Medulla oblongata (tissue), 1 donor: ENCODE results near the gene SERPINA10.

Source experiments
- DNase-seq: peaks from one replicate; pipeline ENCODE4 v3.0.0-alpha.2; 2015; ENCODE audit errors: extremely low spot score

Gene SERPINA10, protein sequence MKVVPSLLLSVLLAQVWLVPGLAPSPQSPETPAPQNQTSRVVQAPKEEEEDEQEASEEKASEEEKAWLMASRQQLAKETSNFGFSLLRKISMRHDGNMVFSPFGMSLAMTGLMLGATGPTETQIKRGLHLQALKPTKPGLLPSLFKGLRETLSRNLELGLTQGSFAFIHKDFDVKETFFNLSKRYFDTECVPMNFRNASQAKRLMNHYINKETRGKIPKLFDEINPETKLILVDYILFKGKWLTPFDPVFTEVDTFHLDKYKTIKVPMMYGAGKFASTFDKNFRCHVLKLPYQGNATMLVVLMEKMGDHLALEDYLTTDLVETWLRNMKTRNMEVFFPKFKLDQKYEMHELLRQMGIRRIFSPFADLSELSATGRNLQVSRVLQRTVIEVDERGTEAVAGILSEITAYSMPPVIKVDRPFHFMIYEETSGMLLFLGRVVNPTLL

DNA sequence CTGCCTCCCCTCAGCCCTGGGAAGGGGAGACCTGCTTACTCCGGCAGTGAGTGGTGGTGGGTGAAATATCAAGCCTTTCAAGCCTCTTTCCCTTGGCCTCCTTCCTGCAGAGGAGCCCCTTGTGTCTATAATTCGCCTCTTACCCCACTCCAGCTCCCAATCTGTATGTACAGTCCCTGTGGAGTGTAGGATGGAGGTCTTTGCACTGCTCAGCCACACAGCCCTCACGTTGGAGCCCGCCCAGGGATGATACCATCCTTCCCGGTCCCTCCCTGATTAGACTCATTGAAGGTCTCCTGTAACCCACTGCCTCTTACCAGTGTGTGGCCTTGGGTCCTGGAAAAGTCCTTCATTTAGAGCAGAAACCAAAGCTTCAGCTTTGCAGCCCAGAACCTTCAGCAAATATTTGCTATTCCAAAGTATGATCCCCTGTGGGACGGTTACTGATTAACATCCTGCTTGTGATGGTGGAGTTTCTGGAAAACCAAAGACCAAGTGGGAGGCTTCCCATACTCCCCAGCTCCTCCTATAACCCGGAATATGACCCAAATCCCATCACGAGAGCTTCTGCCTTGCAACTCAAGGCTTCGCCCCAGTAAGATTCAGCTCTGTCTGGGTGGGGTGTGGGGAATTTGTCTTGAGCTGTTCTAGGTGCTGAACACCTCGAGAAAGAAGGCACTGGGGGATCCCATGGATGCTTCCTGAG lies at the start of gene SERPINA10:
SERPINA10 (minus strand) TSS at position 397 of the 706 bp plus-strand sequence. CDS start 2,675 bp downstream, outside the sequence.
- no peak for DNase-seq

DNA sequence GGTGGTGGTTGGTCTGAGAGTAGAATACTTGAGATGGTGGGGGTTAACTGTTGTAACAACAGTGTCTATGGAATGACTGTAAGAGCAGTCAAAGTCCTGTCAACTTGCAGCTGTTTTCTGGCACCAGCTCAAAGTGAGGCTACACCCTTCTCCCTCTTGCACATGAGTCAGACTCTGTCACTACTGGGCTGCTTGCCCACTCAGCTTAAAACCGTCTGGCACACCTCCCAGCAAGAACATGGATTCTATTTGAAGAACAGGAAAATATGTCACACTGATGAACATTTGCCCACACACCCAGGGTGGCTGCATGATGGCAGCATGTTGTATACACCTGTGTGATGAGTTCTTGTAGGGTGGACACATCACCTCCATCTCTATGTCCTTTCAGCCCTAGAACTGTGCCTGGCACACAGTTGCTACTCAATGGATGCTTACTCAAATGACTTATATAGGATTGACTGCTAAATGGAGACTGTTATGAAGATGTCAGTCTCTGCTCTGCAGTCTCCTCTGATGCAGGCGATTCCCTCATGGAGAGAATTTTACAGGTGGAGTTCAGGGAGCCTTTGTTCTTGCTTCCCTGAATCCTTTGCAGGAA lies 49.4 kb upstream of the SERPINA10 start:
- DNase-seq = no peak

DNA sequence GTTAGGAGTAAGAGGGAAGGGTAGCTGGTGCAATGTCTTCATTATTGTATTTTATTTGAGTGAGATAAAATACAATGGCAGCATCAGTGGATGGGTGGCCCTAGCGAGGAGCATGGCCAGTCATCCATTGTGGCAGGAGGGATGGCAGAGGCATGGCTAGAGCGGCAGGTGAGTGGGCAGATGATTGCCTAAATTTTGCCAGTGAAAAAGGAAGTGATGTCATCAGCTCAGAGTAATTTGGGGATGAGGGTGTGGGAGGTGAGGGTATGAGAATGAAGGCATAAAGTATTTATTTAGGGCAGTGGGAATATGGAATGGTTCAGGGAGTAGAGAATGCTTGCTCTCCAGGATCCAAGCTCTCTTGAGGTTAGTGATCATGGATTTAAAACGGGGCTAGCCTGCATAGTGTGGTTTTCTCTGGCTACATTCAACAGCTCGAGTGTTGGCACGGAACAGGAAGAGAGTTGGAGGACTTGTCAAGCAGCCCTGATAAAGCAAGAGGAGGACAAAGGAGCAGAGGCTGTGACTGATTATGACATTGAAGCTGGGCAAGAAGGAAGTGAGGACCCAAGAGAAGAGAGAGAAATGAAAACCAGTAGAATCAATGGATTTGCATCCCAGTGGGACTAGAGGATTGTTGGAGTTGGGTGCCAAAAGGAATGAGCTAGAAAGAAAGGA lies 48.7 kb upstream of the SERPINA10 start:
- no peak for DNase-seq

DNA sequence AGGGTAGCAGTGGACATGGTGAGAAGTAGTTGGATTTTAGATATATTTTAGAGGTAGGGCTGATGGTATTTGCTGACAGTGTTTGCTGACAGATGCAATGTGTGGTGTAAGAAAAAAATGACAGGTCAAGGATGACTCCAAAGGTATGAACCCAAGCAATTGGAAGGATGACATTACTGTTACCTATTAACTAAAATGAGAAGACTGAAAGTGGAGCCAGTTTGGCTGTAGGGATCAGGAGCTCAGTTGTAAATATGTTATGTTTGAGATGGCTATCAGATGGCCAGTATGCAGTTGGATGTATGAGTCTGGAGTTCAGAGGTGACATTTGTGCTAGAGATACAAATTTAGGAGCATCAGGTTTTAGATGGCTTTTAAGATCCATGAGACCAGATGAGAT lies 47.5 kb upstream of the SERPINA10 start:
- no peak for DNase-seq

DNA sequence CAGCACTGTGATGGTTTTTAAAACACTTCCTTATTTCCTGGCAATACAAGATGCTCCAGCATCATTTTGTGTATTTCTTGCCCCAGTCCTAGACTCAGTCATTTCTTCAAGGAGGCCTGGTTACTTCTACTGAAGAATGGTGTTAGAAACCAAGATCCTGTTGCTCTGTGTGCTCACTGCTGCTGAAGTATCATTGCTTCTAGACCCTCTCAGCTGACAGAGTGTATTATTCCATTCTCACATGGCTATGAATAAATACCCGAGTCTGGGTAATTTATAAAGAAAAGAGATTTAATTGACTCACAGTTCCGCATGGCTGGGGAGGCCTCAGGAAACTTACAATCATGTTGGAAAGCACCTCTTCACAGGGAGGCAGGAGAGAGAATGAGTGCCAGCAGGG lies 45.0 kb upstream of the SERPINA10 start:
- no peak for DNase-seq

DNA sequence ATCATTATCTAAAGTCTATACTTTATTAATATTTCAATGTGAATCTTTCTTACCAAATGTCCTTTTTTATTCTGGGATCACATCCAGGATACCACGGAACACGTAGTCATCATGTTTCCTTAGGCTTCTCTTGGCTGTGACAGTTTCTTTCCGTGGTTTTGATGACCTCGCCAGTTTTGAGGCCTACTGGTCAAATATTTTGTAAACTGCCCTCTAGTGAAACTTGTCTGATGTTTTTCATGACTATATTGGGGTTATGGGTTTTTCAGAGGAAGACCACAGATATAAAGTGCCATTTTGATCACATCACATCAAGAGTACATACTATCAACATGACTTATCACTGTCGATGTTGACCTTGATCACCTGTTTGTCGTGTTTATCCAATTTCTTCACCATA lies 44.2 kb upstream of the SERPINA10 start:
- no peak for DNase-seq

DNA sequence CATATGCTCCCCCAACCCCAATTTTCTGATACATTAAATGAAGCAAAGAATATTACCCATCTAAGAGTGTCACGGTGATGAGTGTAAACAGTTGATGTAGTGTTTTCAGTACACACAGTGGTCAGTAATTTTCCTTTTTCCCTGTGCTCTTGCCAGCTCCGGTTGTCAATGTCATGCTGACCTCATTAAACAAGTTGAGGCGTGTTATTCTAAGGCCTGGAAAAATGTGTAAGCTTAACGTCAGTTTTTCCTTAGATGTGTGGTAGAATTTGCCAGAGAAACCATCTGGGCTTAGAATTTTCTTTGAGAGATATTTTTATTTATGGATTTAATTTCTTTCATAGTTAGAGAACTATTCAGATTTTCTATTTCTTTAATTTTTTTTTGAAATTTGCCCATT lies 41.8 kb upstream of the SERPINA10 start:
- no peak for DNase-seq

DNA sequence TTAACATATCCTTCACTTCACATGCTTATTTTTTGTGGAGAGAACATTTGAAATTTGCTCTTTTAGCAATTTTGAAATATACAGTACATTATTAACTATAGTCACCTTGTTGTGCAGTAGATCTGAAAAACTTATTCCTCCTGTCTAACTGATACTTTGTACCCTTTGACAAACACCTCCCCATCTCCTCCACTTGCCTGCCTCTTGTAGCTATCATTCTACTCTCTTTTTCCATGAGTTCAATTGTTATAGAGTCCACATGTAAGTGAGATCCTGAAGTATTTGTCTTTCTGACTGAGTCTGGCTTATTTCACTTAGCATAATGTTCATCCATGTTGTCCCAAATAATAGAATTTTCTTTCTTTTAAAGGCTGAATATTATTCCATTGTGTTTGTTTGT lies 39.5 kb upstream of the SERPINA10 start:
- no peak for DNase-seq

DNA sequence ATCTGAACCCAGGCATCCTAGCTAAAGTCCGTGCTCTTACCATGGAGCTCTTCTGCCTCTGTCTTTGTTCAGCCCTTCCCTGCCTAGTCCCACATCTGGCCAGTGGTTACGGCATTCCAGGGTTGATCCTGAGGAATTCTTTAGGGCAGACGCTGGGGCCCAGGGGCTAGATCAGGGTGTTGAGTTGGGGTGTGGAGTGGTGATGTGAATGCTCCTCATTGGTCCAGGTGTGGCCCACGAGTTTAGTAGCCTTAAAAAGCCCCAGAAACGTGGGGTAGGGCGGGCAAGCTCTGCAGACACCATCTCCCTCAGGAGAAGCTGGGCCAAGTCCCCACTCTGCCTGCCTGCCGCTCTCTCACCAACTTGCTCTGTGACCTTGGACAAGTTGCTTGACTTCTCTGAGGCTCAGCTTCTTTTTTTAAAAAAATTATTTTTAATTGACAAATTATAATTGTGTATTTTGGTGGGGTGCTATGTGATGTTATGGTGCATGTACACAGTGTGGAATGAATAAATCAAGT lies 39.1 kb upstream of the SERPINA10 start:
- DNase-seq = no peak

DNA sequence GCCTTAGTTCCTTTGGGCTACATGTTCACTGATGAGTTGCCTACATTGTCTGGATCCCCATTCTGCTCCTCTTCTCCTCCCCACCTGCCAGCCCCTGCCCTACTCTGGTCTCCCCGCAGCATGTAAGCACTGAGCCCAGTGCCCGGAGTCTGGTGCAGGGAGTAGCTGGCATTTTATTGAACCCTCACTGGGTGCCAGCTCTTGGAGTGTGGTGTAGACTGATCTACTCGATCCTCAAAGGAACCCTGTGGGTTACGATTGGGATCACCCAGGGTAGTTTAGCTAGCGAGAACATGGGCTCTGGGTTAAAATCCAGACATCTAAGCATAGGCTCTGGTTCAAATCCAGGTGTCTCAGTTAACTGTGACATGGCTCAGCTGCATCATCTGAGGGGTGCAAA lies 38.4 kb upstream of the SERPINA10 start:
- no peak for DNase-seq

DNA sequence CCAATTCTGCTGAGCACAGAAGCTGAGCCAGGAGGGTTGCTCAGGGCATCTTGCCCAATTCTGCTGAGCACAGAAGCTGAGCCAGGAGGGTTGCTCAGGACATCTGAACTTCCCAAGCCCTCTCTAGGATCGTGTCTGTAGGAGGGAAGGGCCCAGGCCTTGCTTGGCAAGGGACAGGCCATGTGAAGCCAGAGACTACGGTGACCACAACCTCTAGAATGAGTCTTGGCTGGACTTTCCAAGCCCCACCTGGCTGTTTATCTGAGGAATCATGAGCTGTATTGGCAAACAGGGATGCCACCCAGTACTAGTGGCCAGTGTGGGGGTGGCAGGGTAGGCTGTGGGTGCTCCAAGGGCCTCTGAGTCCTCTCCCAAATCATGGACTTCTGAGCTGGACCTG lies 37.8 kb upstream of the SERPINA10 start:
- no peak for DNase-seq

DNA sequence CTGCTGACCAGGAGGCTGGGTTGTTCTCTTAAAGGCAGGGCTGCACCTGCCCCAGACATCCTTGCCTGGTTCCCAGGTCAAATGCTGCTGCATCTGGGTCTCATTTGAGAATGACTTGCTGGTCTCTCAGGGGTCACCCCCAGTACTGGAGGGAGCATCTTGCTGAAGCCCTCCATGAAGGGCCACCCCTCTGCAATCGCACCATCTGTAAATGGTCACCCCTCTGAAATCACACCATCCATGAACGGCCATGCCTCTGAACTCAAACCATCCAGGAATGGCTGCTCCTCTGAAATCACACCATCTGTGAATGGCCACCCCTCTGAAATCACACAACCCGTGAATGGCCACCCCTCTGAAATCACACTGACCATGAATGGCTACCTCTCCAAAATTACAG lies 37.4 kb upstream of the SERPINA10 start:
- DNase-seq = no peak

DNA sequence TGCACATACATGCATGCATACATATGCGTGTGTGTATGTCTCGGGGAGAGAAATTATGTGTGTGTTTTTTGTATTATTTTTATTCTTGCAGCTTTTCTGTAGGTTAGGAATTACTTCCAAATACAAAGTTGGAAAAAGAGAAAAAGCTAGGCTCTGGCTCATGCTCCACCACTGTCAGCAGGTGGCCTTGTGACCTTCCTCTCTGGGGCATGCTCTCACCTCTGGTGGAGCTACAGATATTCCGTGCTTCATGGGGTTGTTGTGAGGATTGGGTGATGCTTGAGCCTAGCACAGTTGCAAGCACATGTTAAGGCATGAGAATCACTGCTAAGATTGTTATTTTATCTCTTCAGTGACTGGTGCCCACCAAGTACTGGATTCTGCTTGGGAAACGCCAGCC lies 36.8 kb upstream of the SERPINA10 start:
- no peak for DNase-seq

DNA sequence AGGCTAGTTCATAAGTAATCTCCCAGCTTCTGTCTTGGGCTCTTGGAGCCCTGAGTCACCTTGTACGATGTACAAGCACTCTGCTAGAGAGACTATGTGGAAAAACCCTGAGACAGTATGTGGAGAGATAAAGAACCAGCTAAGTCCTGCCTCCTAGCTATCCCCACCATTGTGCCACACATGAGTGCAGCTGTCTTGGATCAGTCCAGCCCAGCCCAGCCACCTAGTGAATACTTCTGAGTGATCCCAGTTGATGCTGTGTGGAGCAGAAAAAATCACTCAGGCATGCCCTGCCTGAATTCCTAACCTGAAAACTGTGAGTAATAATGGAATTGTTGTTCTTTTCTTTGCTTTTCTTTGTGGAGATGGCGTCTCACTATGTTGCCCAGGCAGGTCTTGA lies 35.1 kb upstream of the SERPINA10 start:
- no peak for DNase-seq

DNA sequence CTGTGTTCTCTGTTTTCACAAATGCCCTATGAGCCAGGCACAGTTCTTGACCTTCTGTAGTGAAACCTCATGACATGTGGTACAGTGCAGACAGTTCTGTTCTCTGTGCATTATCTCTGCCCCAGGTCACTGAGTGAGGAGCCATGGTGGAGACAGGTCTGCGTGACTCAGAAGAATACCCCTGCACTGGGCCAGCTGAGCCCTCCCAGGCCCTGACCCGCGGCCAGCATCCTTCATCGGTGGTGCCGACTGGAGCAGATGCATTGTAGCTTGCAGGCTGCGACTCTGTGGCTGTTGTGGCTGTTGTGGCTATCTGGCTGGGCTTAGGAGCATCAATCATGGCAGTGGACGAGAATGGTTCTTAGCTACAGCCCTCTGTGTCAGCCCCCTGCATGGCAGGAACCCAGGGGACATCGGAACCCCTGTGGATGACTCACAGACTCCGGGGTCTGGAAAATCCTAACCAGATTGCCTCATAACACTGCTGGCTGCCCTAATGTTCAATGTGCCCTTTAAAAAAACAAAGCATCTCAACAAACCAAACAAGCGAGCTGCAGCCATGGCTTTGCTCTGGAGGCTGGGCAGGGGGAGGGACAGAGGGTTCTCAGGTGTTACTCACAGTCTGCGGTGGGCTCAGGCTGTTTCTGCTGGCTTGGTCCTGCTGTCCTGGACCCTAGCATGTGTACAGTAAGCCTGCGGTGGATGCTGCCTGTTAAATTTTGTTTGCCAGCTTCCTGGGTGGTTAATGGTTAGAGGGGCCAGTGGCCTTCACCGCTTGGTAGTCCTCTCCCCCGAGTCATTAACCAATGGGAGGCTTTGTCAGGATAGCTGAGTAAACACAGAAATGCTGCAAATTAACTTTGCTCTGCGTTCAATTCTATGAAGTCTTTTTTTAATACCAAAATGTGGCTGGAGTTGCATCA lies 29.8 kb upstream of the SERPINA10 start, which contains the start of gene SERPINA6:
SERPINA6 (minus strand) TSS at position 689 of the 923 bp plus-strand sequence. CDS start 8,688 bp downstream, outside the sequence.
- DNase-seq = no peak

DNA sequence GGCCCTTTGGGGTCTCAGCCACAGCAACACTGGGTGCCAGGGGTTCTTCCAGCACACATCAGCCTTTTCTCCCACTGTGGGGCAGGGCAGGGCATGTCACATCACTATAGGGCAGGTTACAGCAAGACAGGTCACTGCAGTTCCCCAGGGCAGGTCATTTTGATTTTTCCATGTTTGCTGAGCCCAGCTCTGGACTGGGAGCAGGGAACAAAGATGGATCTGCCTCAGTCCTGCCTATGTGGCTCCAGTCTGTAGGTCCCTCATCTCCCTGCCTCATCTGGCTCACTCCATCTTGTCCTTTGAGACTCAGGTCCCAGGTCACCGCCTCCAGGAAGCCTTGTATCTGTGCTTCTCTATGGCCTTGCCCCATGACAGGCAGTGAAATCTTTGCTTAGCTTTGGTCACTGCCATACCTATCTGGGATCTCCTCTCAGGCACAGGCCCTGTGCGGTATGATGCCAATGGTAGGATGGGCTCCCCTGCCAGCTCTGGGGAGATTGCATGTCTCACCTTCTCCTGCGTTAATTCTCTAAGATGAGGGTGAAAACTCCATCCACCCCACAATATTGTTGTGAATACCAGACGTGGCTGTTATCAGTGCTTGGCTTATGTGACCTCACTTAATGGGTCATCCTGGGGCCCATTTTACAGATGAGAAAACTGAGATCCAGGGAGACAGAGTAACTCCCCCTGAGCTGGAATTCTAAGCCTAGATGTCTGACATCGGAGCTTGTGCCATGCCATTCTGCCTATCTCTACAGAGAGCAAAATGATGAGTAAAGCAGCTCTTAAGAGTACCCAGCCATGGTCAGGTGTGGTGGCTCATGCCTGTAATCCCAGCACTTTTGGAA lies 28.6 kb upstream of the SERPINA10 start:
- DNase-seq = no peak

DNA sequence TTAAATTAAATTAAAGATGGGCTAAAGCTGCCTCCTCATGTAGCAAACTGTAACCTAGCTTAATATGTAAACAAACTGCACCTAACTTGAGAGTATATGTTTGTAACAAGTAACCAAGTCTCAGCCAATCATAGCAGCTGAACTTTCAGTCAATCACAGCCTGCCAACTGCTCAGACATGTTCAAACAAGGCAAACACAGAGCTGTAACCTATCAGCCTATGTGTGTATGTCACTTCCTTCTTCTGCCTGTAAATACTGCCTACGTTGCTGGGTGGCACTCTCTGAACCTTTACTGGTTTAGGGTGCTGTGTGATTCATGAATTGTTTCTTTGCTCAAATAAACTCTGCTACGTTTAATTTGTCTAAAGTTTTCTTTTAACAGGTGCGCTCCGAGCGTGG lies 27.2 kb upstream of the SERPINA10 start:
- DNase-seq = no peak

DNA sequence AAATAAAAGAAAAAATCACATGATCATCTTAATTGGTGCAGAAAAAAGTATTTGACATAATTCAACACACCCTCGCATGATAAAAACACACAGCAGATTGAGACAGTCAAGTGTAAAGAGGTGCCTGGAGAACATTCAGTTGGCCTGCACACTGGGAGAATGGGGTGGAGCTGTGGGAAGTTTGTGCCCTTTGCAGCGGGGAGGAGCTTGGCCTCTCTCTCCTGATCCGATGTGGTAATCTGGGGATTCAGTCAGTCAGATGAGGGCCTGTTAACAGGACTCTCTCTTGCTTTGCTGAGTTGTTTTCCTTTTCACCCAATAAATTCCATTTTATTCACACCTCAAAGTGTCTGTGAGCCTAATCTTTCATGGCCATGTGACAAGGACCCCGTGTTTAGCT lies 24.2 kb upstream of the SERPINA10 start:
- no peak for DNase-seq

DNA sequence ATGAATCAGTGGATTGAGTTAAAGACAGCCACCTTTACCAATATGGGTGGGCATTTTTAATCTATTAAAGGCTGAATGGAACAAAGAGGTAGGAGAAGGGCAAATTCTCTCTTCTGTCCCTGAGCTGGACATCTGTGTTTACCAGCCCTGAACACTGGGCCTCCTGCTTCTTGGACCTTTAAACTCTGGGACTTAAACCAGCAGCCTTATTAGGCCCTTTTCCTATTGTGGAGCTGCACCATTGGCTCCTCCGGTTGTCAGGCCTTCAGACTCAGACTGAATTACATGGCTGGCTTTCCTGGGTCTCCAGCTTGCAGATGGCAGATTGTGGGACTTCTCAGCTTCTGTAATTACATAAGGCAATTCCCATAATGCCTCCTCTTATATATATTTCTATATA lies 23.6 kb upstream of the SERPINA10 start:
- no peak for DNase-seq

DNA sequence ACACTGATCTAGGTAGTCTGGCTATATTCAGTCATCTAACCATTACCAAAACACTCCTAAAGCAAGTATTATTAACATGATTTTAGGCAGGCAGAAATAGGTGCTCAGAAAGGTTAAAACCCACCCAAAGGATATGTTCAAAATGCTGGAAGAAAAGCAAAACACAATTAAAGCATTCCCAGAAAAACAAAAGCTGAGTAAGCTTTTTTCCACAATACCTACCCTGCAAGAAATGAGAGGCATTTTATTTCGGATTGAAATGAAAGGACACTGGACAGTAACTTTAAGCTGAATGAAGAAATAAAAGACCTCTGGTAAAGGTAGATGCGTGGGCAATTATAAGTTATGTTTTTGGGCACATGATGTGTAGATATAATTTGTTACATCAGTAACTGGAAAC lies 21.8 kb upstream of the SERPINA10 start:
- no peak for DNase-seq
